Vagina (tissue), 2 donors: ENCODE results near the gene TFPI. TPM values are rescaled to one million over a fixed set of nuclear protein-coding genes. Genes with fewer than 3 reads are reported as not detected.

Experiments
- DNase-seq, 2 donors: peaks; one replicate each; pipeline ENCODE4 v3.0.0-alpha.2; 2017; ENCODE audit errors: extremely low spot score in 2 of 2
- H3K27ac ChIP-seq: fragments of 200-600 bp; sonication (generic); one replicate; pipeline ENCODE4 v1.5.1; 2019
- H3K27me3 ChIP-seq: fragments of 200-600 bp; sonication (generic); one replicate; pipeline ENCODE4 v1.5.1; 2019
- H3K36me3 ChIP-seq, 2 donors: fragments of 200-600 bp; sonication (generic); one replicate each; pipeline ENCODE4 v1.5.1; 2017 to 2019
- H3K4me1 ChIP-seq: fragments of 200-600 bp; sonication (generic); one replicate; pipeline ENCODE4 v1.5.1; 2019
- H3K4me3 ChIP-seq, 2 donors: fragments of 200-600 bp; sonication (generic); 1 replicate in 1 of 2; 2 replicates in 1 of 2; pipeline ENCODE4 v1.5.1; 2016 to 2019
- H3K9me3 ChIP-seq: fragments of 200-600 bp; sonication (generic); one replicate; pipeline ENCODE4 v1.5.1; 2019
- CTCF ChIP-seq, 3 experiments: fragments of 450-650 bp in 2 of 3; fragments of 200-600 bp in 1 of 3; sonication (generic) in 1 of 3; IDR thresholded peaks; one replicate each; pipeline ENCODE4 v1.5.1; 2017 to 2019; ENCODE audit warnings: antibody characterized with exemption in 3 of 3, mild to moderate bottlenecking in 2 of 3, moderate library complexity in 2 of 3
- POLR2A ChIP-seq, 2 donors: fragments of 450-650 bp; IDR thresholded peaks; one replicate each; pipeline ENCODE4 v1.6.1; 2017; ENCODE audit warnings: antibody characterized with exemption in 2 of 2, mild to moderate bottlenecking in 2 of 2, moderate library complexity in 2 of 2
- POLR2AphosphoS5 ChIP-seq, 2 donors: sonication (generic); formaldehyde crosslinking; IDR thresholded peaks; one replicate each; pipeline ENCODE4 v1.9.0; 2017; ENCODE audit warnings: antibody characterized with exemption in 2 of 2, mild to moderate bottlenecking in 2 of 2, low read depth in 1 of 2; ENCODE audit not compliant: insufficient read depth in 1 of 2
- intact Hi-C: fragments of 100-400 bp; cut with DNase I; formaldehyde crosslinking; loops from one replicate; pipeline ENCODE4 v1.15.1; 2023
- total RNA-seq: library from RNA; depleted of rRNA; stranded (reverse); fragments of >200 nt; gene quantifications from one replicate; pipeline ENCODE4 v1.2.3, GENCODE V29; 2016

The TFPI gene
- total RNA-seq, 1 donor from 2014 or later = 68.8 TPM

DNA sequence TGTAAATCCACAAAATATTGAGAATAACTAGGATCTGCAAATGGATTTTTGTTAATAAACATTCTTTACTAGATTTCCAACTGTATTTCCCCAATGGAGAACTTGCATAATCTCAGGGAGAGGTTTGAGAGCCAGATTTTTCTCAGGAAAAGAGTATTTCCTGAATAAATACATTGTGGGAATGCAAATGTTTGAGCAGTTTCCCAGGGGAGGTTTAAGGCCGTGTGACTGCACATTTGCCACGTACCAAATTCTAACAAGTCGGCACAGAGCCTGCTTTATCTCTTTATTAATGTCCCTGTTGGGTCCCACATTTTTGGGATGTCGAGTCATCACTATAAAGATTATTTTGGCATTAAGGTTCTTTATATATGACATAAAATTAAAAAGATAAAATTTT is 27.0 kb downstream of the TFPI start:
- TF ChIP-seq POLR2AphosphoS5 (IDR thresholded peaks at IDR 0.05; ENCODE audit: insufficient read depth in 1 of 2, low read depth in 1 of 2) (peak in 1 of 2 donors; percentile 24), CTCF (IDR thresholded peaks at IDR 0.05) (no peak), POLR2A (IDR thresholded peaks at IDR 0.05) (no peak)
- Histone ChIP-seq H3K4me1 (peaks cover 20% of the 10 kb centered on the region), H3K36me3 (no peaks in the 10 kb centered on the region), H3K4me3 (no peak overlapping the region), H3K27me3 (no peaks in the 10 kb centered on the region), H3K27ac (peak overlapping the region; percentile 48), H3K9me3 (no peaks in the 10 kb centered on the region)
- DNase-seq = no peak
- intact Hi-C loops = no loop called here

DNA sequence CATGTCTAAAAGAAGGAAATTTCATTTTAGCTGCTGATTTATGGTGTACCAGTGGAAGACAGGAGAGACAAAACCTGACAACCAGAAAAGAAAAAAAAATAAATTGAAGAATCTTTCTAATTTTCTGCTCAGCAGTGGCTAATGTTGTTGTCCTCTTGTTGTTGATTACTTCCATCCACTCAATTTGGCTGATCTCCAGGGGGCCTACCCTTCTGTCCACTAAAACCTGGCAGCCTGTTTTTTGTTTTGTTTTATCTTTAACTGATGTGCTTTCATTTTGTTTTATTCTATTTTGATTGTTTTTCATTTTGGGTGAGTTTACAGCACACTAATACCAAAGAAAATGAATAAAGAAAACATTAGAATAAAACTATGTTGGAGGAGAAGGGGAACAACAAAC is 27.4 kb downstream of the TFPI start:
- TF ChIP-seq POLR2AphosphoS5 (IDR thresholded peaks at IDR 0.05; ENCODE audit: insufficient read depth in 1 of 2, low read depth in 1 of 2) (no peak), CTCF (IDR thresholded peaks at IDR 0.05) (no peak), POLR2A (IDR thresholded peaks at IDR 0.05) (no peak)

GRCh38 chr2:187525163-187525900 is 28.9 kb downstream of the TFPI start:
- H3K27ac ChIP-seq = no peak overlapping the region
- H3K9me3 ChIP-seq = no peaks in the 10 kb centered on the region
- H3K27me3 ChIP-seq = no peaks in the 10 kb centered on the region
- TF ChIP-seq POLR2AphosphoS5 (IDR thresholded peaks at IDR 0.05; ENCODE audit: insufficient read depth in 1 of 2, low read depth in 1 of 2) = no peak
- H3K4me1 ChIP-seq = peaks cover 20% of the 10 kb centered on the region
- no peak for DNase-seq
- H3K36me3 ChIP-seq = peaks cover 0 to under 1% of the 10 kb centered on the region in 2 donors
- no peak overlapping the region for H3K4me3 ChIP-seq
- intact Hi-C loops = no loop called here

More for the DNA sequence above, 27.4 kb downstream of the TFPI start:
- no peaks in the 10 kb centered on the region for H3K27me3 ChIP-seq
- DNase-seq = no peak
- H3K4me3 ChIP-seq = no peak overlapping the region
- H3K4me1 ChIP-seq = peaks cover 20% of the 10 kb centered on the region
- no peaks in the 10 kb centered on the region for H3K36me3 ChIP-seq
- intact Hi-C loops = no loop called here
- H3K27ac ChIP-seq = peak overlapping the region; percentile 48
- H3K9me3 ChIP-seq = no peaks in the 10 kb centered on the region

- intact Hi-C loops = no loop called here
Measured at GRCh38 chr2:187523325-187523724, 30.9 kb downstream of the TFPI start.

GRCh38 chr2:187520121-187520624 is 34.1 kb downstream of the TFPI start:
- no peak for TF ChIP-seq POLR2A (IDR thresholded peaks at IDR 0.05)
- no peak for TF ChIP-seq POLR2AphosphoS5 (IDR thresholded peaks at IDR 0.05; ENCODE audit: insufficient read depth in 1 of 2, low read depth in 1 of 2)
- no peak for TF ChIP-seq CTCF (IDR thresholded peaks at IDR 0.05)
- no peak overlapping the region for H3K27ac ChIP-seq
- H3K4me1 ChIP-seq = no peaks in the 10 kb centered on the region
- H3K36me3 ChIP-seq = peaks cover 0 to 13% of the 10 kb centered on the region in 2 donors
- no peaks in the 10 kb centered on the region for H3K9me3 ChIP-seq
- intact Hi-C loops = no loop called here
- H3K4me3 ChIP-seq = no peak overlapping the region
- no peaks in the 10 kb centered on the region for H3K27me3 ChIP-seq
- no peak for DNase-seq

More at GRCh38 chr2:187523325-187523724, 30.9 kb downstream of the TFPI start:
- peaks cover 19% of the 10 kb centered on the region for H3K4me1 ChIP-seq
- no peaks in the 10 kb centered on the region for H3K27me3 ChIP-seq
- no peak for DNase-seq
- TF ChIP-seq POLR2A (IDR thresholded peaks at IDR 0.05) (no peak), CTCF (IDR thresholded peaks at IDR 0.05) (no peak), POLR2AphosphoS5 (IDR thresholded peaks at IDR 0.05; ENCODE audit: insufficient read depth in 1 of 2, low read depth in 1 of 2) (no peak)
- H3K27ac ChIP-seq = no peak overlapping the region
- peaks cover 0 to 13% of the 10 kb centered on the region in 2 donors for H3K36me3 ChIP-seq
- no peaks in the 10 kb centered on the region for H3K9me3 ChIP-seq
- no peak overlapping the region for H3K4me3 ChIP-seq
